ENCODE data around the gene CAB39L. TPM values are rescaled to one million over a fixed set of nuclear protein-coding genes. Genes with fewer than 3 reads are reported as not detected.

The CAB39L gene
- total and polyA plus RNA-seq, 2 of the 13 experiments (the other 11 are each of a cell fraction or from before 2014, with no cell fraction given), result 3.1 to 6.1 TPM

DNA sequence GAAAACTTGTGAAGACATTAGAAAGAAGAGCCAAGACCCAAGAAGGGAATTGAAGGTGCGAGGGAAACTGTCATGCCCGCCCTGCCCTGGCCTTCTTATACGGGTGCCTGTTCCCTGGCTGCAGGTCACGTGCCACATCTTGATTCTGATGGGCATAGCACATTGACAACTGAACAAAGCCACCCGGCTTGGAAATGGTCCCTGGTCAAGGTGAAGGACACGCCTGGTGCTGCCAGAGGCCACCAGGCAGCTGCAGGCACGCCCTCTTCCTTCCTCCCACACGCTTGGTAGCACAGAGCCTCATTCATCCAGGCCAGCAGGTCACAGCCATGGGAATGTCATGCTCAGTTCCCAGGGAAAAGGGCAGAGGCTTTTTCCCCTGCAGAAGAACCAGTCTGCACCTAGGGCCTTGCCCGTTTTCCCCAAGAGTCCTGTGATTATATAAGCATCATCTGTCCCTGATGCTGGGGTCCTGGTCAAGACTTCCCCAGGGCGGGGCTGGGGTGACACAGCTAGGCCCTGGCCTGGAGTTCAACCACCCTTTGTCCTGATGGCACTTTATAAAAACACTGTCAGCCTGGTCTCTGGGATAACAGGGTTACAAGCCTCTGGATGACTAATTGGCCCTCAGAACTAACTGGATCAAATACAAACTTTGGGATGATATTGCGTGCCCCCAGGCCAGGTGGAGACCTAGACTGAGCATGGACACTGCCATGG is 140.2 kb downstream of the CAB39L start (continued):
- no peak for TF ChIP-seq FUBP1 (CRISPR knock-in tag; IDR thresholded peaks at IDR 0.05; ENCODE audit: borderline replicate concordance)
- no peak for TF ChIP-seq ZNF10 (CRISPR knock-in tag; IDR thresholded peaks at IDR 0.05; ENCODE audit: borderline replicate concordance, low read depth)
- TF ChIP-seq MAFK (conservative IDR thresholded peaks at IDR 0.05 in 1 of 2, IDR thresholded peaks at IDR 0.05 in 1 of 2; ENCODE audit: low read length in 2 of 2), result no peak
- TF ChIP-seq MEF2D (CRISPR knock-in tag; IDR thresholded peaks at IDR 0.05), result no peak
- no peak for TF ChIP-seq ZNF781 (CRISPR knock-in tag; IDR thresholded peaks at IDR 0.05; ENCODE audit: borderline replicate concordance, not compliant biosample characterization)
- TF ChIP-seq RNF219 (CRISPR knock-in tag; IDR thresholded peaks at IDR 0.05), result no peak
- no peak for TF ChIP-seq ZNF337 (CRISPR knock-in tag; IDR thresholded peaks at IDR 0.05; ENCODE audit: borderline replicate concordance, low read depth)
- TF ChIP-seq, protein P1, sequence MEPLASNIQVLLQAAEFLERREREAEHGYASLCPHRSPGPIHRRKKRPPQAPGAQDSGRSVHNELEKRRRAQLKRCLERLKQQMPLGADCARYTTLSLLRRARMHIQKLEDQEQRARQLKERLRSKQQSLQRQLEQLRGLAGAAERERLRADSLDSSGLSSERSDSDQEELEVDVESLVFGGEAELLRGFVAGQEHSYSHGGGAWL (CRISPR knock-in tag; IDR thresholded peaks at IDR 0.05), result no peak
- no peak for TF ChIP-seq ZBTB7A (CRISPR knock-in tag; IDR thresholded peaks at IDR 0.05)
- 0 out of 2 replicates have a peak, but pooled peaks have one; percentile 28 for TF ChIP-seq ZKSCAN8 (CRISPR knock-in tag; IDR thresholded peaks at IDR 0.05; ENCODE audit: borderline replicate concordance)
- TF ChIP-seq ZNF672 (CRISPR knock-in tag; IDR thresholded peaks at IDR 0.05), result no peak
- TF ChIP-seq GFI1 (CRISPR knock-in tag; IDR thresholded peaks at IDR 0.05; ENCODE audit: borderline replicate concordance), result 0 out of 2 replicates have a peak, but pooled peaks have one; percentile 52
- no peak for TF ChIP-seq ZNF703 (CRISPR knock-in tag; IDR thresholded peaks at IDR 0.05; ENCODE audit: borderline replicate concordance)
- TF ChIP-seq HINFP (CRISPR knock-in tag; IDR thresholded peaks at IDR 0.05; ENCODE audit: low read depth), result no peak
- TF ChIP-seq SOX13 (IDR thresholded peaks at IDR 0.05), result 0 out of 2 replicates have a peak, but pooled peaks have one; percentile 15
- TF ChIP-seq SOX13 (CRISPR knock-in tag; conservative IDR thresholded peaks at IDR 0.05 in 1 of 2, IDR thresholded peaks at IDR 0.05 in 1 of 2), result peak in 1 of 2 experiments; percentile 85; a peak in 2 of 4 replicates
- TF ChIP-seq, protein P2, sequence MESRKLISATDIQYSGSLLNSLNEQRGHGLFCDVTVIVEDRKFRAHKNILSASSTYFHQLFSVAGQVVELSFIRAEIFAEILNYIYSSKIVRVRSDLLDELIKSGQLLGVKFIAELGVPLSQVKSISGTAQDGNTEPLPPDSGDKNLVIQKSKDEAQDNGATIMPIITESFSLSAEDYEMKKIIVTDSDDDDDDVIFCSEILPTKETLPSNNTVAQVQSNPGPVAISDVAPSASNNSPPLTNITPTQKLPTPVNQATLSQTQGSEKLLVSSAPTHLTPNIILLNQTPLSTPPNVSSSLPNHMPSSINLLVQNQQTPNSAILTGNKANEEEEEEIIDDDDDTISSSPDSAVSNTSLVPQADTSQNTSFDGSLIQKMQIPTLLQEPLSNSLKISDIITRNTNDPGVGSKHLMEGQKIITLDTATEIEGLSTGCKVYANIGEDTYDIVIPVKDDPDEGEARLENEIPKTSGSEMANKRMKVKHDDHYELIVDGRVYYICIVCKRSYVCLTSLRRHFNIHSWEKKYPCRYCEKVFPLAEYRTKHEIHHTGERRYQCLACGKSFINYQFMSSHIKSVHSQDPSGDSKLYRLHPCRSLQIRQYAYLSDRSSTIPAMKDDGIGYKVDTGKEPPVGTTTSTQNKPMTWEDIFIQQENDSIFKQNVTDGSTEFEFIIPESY (CRISPR knock-in tag; IDR thresholded peaks at IDR 0.05), result no peak; the same call in 1 of the 2 replicates
- TF ChIP-seq ZNF83 (CRISPR knock-in tag; IDR thresholded peaks at IDR 0.05; ENCODE audit: borderline replicate concordance), result no peak
- no peak for TF ChIP-seq RORA (CRISPR knock-in tag; IDR thresholded peaks at IDR 0.05)
- TF ChIP-seq ZNF782 (CRISPR knock-in tag; IDR thresholded peaks at IDR 0.05; ENCODE audit: borderline replicate concordance), result no peak

Measured in HepG2 (cell line).